H4 (cell line): ENCODE data around the gene CAMSAP1. TPM values are rescaled to one million over a fixed set of nuclear protein-coding genes. Genes with fewer than 3 reads are reported as not detected.

Source experiments
- DNase-seq: peaks from one replicate; pipeline ENCODE4 v3.0.0-alpha.2; 2015; ENCODE audit warnings: low spot score
- total RNA-seq: library from RNA; depleted of rRNA; stranded (reverse); fragments of >200 nt; shearing (Covaris generic); gene quantifications from 2 replicates; pipeline ENCODE4 v1.2.3, GENCODE V29; 2014; rRNA removed

The CAMSAP1 gene
- total RNA-seq, 1 experiment from 2014 or later = 11.0 TPM

DNA sequence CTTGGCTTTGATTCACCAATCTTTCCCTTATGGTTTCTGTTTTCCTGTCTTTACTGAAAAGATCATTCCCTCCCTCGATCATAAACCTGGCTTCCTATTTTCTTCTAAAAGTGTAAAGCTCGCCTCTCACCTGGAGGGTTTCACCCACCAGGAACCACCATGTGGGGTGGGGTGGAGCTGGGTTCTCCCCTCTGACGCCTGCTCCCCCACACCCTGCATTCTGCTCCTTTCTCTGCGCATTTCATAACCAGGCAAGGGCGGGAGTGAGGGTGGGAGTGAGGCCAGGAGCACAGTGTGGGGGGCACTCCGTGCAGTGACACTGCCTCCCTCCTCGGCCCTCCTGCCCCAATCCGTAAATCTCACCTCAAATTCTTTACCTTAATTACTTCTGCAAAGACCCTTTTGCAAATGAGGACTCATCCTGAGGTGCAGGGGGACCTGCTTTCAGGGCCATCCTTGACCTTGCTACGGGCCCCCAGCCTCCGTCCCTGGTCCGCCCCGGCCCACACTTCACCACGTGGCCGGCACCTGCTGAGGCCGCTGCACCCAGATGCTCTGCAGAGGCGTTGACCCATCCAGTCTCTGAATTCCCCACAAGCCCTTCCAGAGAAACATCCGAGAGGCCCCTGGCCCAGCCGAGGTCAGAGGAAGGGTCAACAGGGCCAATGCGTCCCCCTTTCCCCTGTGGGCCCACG is 146.0 kb downstream of the CAMSAP1 start:
- DNase-seq = no peak

DNA sequence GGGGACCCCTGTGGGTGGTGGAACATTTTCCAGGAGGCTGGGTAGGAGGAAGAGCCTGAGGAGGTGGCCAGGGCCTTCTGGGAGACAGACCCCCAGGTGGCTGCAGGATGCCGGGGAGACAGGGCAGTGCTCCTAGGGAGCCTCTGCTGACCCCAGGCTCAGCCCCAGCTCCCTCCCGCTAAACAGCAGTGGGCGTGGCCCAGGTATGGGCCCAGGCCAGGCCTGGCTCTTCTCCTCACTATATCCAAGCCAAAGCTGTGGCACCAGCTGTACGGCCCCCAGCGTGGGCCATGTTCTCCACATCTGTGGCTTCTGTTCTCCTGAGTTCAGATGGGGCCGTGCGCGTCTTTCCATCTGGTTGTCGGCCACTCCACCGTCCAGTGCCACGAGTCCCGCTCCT is 146.9 kb downstream of the CAMSAP1 start:
- no peak for DNase-seq

DNA sequence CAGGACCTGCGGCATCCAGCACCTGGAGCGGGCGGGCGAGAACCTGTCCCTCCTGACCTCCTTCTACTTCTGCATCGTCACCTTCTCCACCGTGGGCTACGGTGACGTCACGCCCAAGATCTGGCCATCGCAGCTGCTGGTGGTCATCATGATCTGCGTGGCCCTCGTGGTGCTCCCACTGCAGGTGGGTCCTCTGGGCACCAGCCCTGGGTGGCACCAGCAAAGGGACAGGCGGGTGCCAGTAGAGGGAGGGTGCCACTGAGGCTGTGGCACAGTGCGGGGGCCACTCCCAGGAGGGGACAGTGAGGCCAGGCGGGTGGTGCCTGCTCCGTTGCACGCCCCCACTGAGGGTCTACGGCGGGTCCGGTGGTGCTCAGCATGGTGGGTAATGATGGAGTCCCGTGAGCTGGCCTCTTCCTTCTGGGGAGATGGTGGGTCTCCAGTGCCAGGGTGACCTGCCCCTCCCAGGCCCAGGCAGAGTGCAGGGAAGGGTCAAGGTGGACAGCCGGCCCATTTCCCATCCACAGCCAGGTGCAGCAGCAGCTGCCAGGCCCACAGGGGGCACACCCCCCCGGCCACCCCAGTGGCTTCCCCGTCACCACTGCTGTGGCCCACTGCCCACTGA is 147.6 kb downstream of the CAMSAP1 start:
- DNase-seq = no peak

DNA sequence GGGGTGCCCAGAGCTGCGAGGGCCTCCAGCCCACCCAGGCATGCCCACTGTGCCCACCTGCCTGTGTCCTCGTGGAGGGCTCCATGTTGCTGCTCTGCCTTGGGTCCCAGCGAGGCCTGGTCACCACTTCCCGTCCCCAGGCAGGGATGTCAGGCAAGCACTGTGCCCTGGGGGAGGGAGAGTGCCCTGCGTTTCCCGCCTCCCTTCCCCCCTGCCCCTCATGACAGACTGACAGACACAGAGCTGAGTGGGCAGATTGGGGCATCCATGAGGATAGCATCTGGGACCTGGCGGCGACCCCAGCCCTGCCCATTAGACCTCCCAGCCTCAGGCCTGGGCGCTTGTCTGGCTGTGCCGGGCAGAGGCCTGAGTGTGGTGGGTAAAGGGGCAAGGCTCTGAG is 148.5 kb downstream of the CAMSAP1 start:
- no peak for DNase-seq

Other genes starting within 250 kb of the CAMSAP1 start
- not detected in 2 replicates for gene LCN9, start 244.2 kb downstream of the CAMSAP1 start, total RNA-seq
- gene SOHLH1, start 208.1 kb downstream of the CAMSAP1 start, total RNA-seq = not detected in 2 replicates
- not detected in 2 replicates for gene KCNT1, start 205.4 kb downstream of the CAMSAP1 start, total RNA-seq
- 35.2 and 41.3 TPM in 2 replicates for gene UBAC1, start 53.8 kb upstream of the CAMSAP1 start, total RNA-seq
- 5.6 and 6.0 TPM in 2 replicates for gene NACC2, start 187.7 kb upstream of the CAMSAP1 start, total RNA-seq
- gene TMEM250, start 211.3 kb upstream of the CAMSAP1 start, total RNA-seq = 12.5 and 20.3 TPM in 2 replicates